Measurements from ENCODE around the gene CDS2. TPM values are rescaled to one million over a fixed set of nuclear protein-coding genes. Genes with fewer than 3 reads are reported as not detected.

The CDS2 gene
- total and polyA plus RNA-seq, 2 of the 13 experiments (the other 11 are each of a cell fraction or from before 2014, with no cell fraction given), result 81.3 to 153 TPM

GRCh38 chr20:5119435-5120184 is 7.2 kb upstream of the CDS2 start, which contains the start of gene PCNA (continued):
- peak; percentile 100 for TF ChIP-seq ZNF569 (CRISPR knock-in tag; IDR thresholded peaks at IDR 0.05; ENCODE audit: borderline replicate concordance)
- TF ChIP-seq PRDM4 (CRISPR knock-in tag; IDR thresholded peaks at IDR 0.05; ENCODE audit: borderline replicate concordance), result peak; percentile 90; the same call in 1 of the 2 replicates
- peak; percentile 70 for TF ChIP-seq KDM5A (IDR thresholded peaks at IDR 0.05; ENCODE audit: borderline replicate concordance, low read length)
- TF ChIP-seq ZNF10 (CRISPR knock-in tag; IDR thresholded peaks at IDR 0.05; ENCODE audit: borderline replicate concordance, low read depth), result no peak
- TF ChIP-seq ZNF781 (CRISPR knock-in tag; IDR thresholded peaks at IDR 0.05; ENCODE audit: borderline replicate concordance, not compliant biosample characterization), result peak; percentile 99
- peak; percentile 65; the same call in 1 of the 2 replicates for TF ChIP-seq ONECUT2 (CRISPR knock-in tag; IDR thresholded peaks at IDR 0.05)
- TF ChIP-seq ZNF547 (CRISPR knock-in tag; IDR thresholded peaks at IDR 0.05), result peak; percentile 100
- TF ChIP-seq ZBTB38 (CRISPR knock-in tag; IDR thresholded peaks at IDR 0.05), result peak; percentile 93
- TF ChIP-seq RCOR2 (CRISPR knock-in tag; IDR thresholded peaks at IDR 0.05), result peak; percentile 55; the same call in 1 of the 2 replicates
- TF ChIP-seq HBP1 (CRISPR knock-in tag; IDR thresholded peaks at IDR 0.05; ENCODE audit: low read depth), result peak; percentile 92
- peak; percentile 97 for TF ChIP-seq ZNF780A (CRISPR knock-in tag; IDR thresholded peaks at IDR 0.05)
- TF ChIP-seq GZF1 (CRISPR knock-in tag; IDR thresholded peaks at IDR 0.05), result peak; percentile 94
- peak; percentile 87 for TF ChIP-seq ZNF329 (CRISPR knock-in tag; IDR thresholded peaks at IDR 0.05; ENCODE audit: low read depth)
- TF ChIP-seq REXO4 (CRISPR knock-in tag; IDR thresholded peaks at IDR 0.05; ENCODE audit: borderline replicate concordance), result peak; percentile 99; the same call in 1 of the 2 replicates
- peak; percentile 73; the same call in 1 of the 2 replicates for TF ChIP-seq GATA4 (IDR thresholded peaks at IDR 0.05; ENCODE audit: borderline replicate concordance, low read depth)
- peak; percentile 98 for TF ChIP-seq RNF2 (conservative IDR thresholded peaks at IDR 0.05; ENCODE audit: low read depth)
- TF ChIP-seq ZNF639 (CRISPR knock-in tag; conservative IDR thresholded peaks at IDR 0.05), result no peak; the same call in 1 of the 2 replicates
- TF ChIP-seq ZFP82 (CRISPR knock-in tag; IDR thresholded peaks at IDR 0.05; ENCODE audit: borderline replicate concordance), result peak; percentile 100; the same call in 1 of the 2 replicates
- no peak for TF ChIP-seq SCMH1 (CRISPR knock-in tag; IDR thresholded peaks at IDR 0.05; ENCODE audit: borderline replicate concordance)
- TF ChIP-seq TFDP1 (CRISPR knock-in tag; IDR thresholded peaks at IDR 0.05; ENCODE audit: borderline replicate concordance), result peak; percentile 100
- peak; percentile 99 for TF ChIP-seq ZIK1 (CRISPR knock-in tag; IDR thresholded peaks at IDR 0.05; ENCODE audit: borderline replicate concordance, low read depth)
- TF ChIP-seq HNF4G (IDR thresholded peaks at IDR 0.05; ENCODE audit: borderline replicate concordance, low read depth, low read length), result no peak; the same call in 1 of the 2 replicates
- TF ChIP-seq HNF4G (CRISPR knock-in tag; IDR thresholded peaks at IDR 0.05; ENCODE audit: borderline replicate concordance, low read depth), result peak; percentile 72; the same call in 1 of the 2 replicates

Data from HepG2 (cell line).